Natural killer cell (primary cell): ENCODE data around the gene ARF5. TPM values are rescaled to one million over a fixed set of nuclear protein-coding genes. Genes with fewer than 3 reads are reported as not detected.

Experiments used
- ATAC-seq, 3 donors: fragments of 150-1000 bp in 2 of 3; fragments of 200-7000 bp in 1 of 3; cut with Tn5 transposase; 1 replicate in 1 of 3; 2 replicates in 2 of 3; pipeline ENCODE4 v1.10.0; 2021; ENCODE audit warnings: mild to moderate bottlenecking in 2 of 3, moderate library complexity in 2 of 3
- DNase-seq, 2 donors: peaks; one replicate each; pipeline versions ENCODE4 v3.0.0 to v3.0.0-alpha.2; 2013 to 2021; ENCODE audit warnings: mixed read lengths in 1 of 2
- H3K27ac ChIP-seq: one replicate; pipeline ENCODE4 v1.5.1; 2013; ENCODE audit warnings: mild to moderate bottlenecking, low read length
- H3K27me3 ChIP-seq: one replicate; pipeline ENCODE4 v1.6.1; 2013; ENCODE audit warnings: low read length; ENCODE audit not compliant: control insufficient read depth, insufficient read depth
- H3K36me3 ChIP-seq: one replicate; pipeline ENCODE4 v1.6.1; 2013; ENCODE audit warnings: low read length; ENCODE audit not compliant: control insufficient read depth, insufficient read depth
- H3K4me1 ChIP-seq: one replicate; pipeline ENCODE4 v1.6.1; 2013; ENCODE audit warnings: low read length; ENCODE audit not compliant: control insufficient read depth, insufficient read depth
- H3K4me3 ChIP-seq: one replicate; pipeline ENCODE4 v1.5.1; 2013; ENCODE audit warnings: low read length
- H3K9me3 ChIP-seq: one replicate; pipeline ENCODE4 v1.6.1; 2013; ENCODE audit warnings: low read length; ENCODE audit not compliant: control insufficient read depth, insufficient read depth
- H3K27ac Mint-ChIP-seq, 2 donors: one replicate each; pipeline ENCODE4 v1.8.0; 2022; ENCODE audit warnings: mild to moderate bottlenecking in 2 of 2, mixed read lengths in 2 of 2, moderate library complexity in 1 of 2
- H3K27me3 Mint-ChIP-seq, 2 donors: one replicate each; pipeline ENCODE4 v1.8.0; 2022; ENCODE audit warnings: low read depth in 2 of 2, mixed read lengths in 2 of 2
- H3K36me3 Mint-ChIP-seq: one replicate; pipeline ENCODE4 v1.8.0; 2022; ENCODE audit warnings: mixed read lengths
- H3K4me1 Mint-ChIP-seq, 2 donors: one replicate each; pipeline ENCODE4 v1.8.0; 2022; ENCODE audit warnings: mixed read lengths in 2 of 2
- H3K4me3 Mint-ChIP-seq: one replicate; pipeline ENCODE4 v1.8.0; 2022; ENCODE audit warnings: mild to moderate bottlenecking, moderate library complexity, mixed read lengths
- H3K9me3 Mint-ChIP-seq, 2 donors: one replicate each; pipeline ENCODE4 v1.8.0; 2022; ENCODE audit warnings: mixed read lengths in 2 of 2
- WGBS: methylation state at CpG from one replicate; pipeline ENCODE4 v1.1.7; 2013; ENCODE audit warnings: missing lambda C conversion rate; ENCODE audit not compliant: insufficient coverage; 5-methylcytosine and 5-hydroxymethylcytosine counted together
- intact Hi-C: fragments of 100-400 bp; cut with micrococcal nuclease; formaldehyde crosslinking; loops from one replicate; pipeline ENCODE4 v1.14.2; 2022
- total RNA-seq, 4 donors: library from RNA; stranded (reverse); fragments of 120-200 nt in 1 of 4; gene quantifications; one replicate each; pipeline versions ENCODE4 v1.2.3 to v1.2.4, GENCODE V29; 2013 to 2022
- TF ChIP-seq, protein P1 (sequence below): fragments of 200-600 bp; IDR thresholded peaks from one replicate; pipeline ENCODE4 v1.8.0; 2022; ENCODE audit warnings: antibody characterized with exemption

The ARF5 gene
- total RNA-seq, 3 donors from 2014 or later (not counting 1 experiment from before 2014, with no cell fraction given): 102 to 121 (median 109) TPM

DNA sequence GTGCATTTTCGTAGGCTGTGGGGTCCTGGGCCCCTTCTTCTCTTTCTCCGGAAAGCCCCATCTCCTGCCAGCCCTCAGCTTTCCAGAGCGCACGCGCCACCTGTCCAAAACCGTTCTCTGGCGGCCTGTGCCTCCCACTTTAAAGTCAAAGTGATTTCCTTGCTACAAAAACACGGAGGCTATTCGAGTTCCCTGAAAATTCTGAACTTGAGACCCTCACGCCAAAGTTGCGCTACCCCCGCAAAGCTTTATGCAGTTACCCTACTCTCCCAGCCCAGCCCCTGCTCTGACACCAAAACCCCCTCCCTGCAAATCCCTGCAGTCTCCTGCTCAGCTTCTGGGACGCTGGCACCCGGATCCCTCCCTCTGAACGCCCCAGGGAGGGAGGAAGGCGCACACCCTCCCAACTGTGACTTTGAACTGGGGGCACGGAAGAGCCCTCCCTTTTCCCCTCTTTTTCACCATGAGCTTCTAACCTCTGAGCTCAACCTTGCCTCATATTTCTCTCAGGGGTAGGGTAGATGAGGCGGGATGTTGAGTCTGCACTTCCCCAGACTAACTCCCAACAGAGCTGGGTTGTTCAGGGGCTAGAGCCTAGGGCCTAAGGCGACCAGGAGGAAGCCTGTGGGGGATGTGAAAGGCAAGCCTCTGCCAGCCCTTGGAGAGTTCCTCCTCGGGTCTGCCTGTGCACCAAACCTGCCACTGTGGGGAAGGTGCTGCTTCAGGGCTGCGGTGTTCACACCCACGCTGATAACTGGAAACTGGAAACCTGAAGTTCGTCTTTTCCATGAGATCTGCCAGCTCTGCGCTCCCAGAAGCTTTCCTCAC is 32.4 kb downstream of the ARF5 start:
- H3K4me3 ChIP-seq: no peak overlapping the region
- intact Hi-C loops: no loop called here
- 9% methylated on average over 21 of the region's 24 CpGs for WGBS
- TF ChIP-seq, protein P1, sequence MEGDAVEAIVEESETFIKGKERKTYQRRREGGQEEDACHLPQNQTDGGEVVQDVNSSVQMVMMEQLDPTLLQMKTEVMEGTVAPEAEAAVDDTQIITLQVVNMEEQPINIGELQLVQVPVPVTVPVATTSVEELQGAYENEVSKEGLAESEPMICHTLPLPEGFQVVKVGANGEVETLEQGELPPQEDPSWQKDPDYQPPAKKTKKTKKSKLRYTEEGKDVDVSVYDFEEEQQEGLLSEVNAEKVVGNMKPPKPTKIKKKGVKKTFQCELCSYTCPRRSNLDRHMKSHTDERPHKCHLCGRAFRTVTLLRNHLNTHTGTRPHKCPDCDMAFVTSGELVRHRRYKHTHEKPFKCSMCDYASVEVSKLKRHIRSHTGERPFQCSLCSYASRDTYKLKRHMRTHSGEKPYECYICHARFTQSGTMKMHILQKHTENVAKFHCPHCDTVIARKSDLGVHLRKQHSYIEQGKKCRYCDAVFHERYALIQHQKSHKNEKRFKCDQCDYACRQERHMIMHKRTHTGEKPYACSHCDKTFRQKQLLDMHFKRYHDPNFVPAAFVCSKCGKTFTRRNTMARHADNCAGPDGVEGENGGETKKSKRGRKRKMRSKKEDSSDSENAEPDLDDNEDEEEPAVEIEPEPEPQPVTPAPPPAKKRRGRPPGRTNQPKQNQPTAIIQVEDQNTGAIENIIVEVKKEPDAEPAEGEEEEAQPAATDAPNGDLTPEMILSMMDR: no peak
- DNase-seq: no peak
- no peaks in the 10 kb centered on the region for H3K27me3 ChIP-seq
- Mint-ChIP-seq H3K4me1 (peaks cover 0 to 7% of the 10 kb centered on the region in 2 donors), H3K27ac (no peak overlapping the region), H3K27me3 (peaks cover 52 to 73% of the 10 kb centered on the region in 2 donors), H3K36me3 (no peaks in the 10 kb centered on the region), H3K4me3 (no peak overlapping the region), H3K9me3 (no peaks in the 10 kb centered on the region)
- H3K4me1 ChIP-seq: no peaks in the 10 kb centered on the region
- H3K27ac ChIP-seq: no peak overlapping the region
- ATAC-seq: no peak
- no peaks in the 10 kb centered on the region for H3K36me3 ChIP-seq
- H3K9me3 ChIP-seq: no peaks in the 10 kb centered on the region

DNA sequence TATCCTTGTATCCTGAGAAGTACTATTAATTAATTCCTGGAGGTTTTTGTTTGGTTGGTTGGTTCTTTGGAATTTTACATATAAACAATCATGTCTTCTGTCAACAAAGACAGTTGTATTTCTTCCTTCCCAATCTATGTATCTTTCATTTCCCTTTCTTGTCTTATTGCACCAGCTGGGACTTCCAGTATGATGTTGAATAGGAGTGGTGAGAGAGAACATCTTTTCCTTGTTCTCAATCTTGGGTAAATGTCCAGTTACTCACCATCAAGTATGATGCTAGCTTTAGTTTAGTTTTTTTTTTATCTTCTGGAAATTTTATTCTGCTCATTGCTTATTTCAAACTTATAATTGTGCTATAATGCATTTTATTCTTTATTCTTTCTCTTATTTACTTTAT is 37.1 kb downstream of the ARF5 start:
- peaks cover 41 to 42% of the 10 kb centered on the region in 2 donors for H3K27me3 Mint-ChIP-seq

DNA sequence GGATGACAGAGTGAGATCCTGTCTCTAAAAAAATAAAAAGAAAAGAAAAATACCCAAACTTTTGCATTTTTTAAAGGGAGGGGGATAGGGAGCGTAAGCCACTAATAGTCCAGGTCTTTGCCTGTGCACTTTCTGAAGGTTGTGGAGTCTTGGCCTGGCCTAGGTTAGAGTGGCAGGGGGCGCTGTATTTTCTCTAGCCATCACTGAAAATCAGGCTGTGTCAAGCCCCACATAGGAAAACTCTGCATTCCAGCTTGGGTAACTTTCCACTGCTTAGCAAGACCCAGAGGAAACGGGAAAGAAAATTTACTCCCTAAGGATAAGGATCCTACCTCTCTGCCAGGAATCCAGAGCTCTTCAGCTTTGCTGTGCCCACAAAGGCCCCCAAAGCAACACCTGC is 40.2 kb downstream of the ARF5 start:
- H3K27me3 Mint-ChIP-seq: peaks cover 28 to 30% of the 10 kb centered on the region in 2 donors
- H3K9me3 Mint-ChIP-seq: no peaks in the 10 kb centered on the region
- no peaks in the 10 kb centered on the region for H3K9me3 ChIP-seq
- no peak overlapping the region for H3K4me3 ChIP-seq
- H3K4me1 Mint-ChIP-seq: no peaks in the 10 kb centered on the region
- 78% methylated on average over 3 of the region's 3 CpGs for WGBS
- no peaks in the 10 kb centered on the region for H3K36me3 ChIP-seq
- H3K4me3 Mint-ChIP-seq: no peak overlapping the region
- TF ChIP-seq, protein P1: no peak
- no peak for ATAC-seq
- DNase-seq: no peak
- no peaks in the 10 kb centered on the region for H3K27me3 ChIP-seq
- no peaks in the 10 kb centered on the region for H3K36me3 Mint-ChIP-seq
- no peak overlapping the region for H3K27ac ChIP-seq
- no peaks in the 10 kb centered on the region for H3K4me1 ChIP-seq
- no peak overlapping the region for H3K27ac Mint-ChIP-seq
- intact Hi-C loops: no loop called here

More for the DNA sequence above, 37.1 kb downstream of the ARF5 start:
- Mint-ChIP-seq H3K36me3 (no peaks in the 10 kb centered on the region), H3K4me3 (no peak overlapping the region), H3K4me1 (peaks cover 0 to 5% of the 10 kb centered on the region in 2 donors), H3K27ac (no peak overlapping the region), H3K9me3 (no peaks in the 10 kb centered on the region)
- ATAC-seq (no peak), DNase-seq (no peak)
- H3K9me3 ChIP-seq: no peaks in the 10 kb centered on the region
- H3K27me3 ChIP-seq: no peaks in the 10 kb centered on the region
- H3K36me3 ChIP-seq: no peaks in the 10 kb centered on the region
- H3K4me1 ChIP-seq: no peaks in the 10 kb centered on the region
- intact Hi-C loops: no loop called here
- TF ChIP-seq, protein P1: no peak
- H3K4me3 ChIP-seq: no peak overlapping the region
- no peak overlapping the region for H3K27ac ChIP-seq
